Measurements from ENCODE around the gene CPLANE2.

Gene CPLANE2

DNA sequence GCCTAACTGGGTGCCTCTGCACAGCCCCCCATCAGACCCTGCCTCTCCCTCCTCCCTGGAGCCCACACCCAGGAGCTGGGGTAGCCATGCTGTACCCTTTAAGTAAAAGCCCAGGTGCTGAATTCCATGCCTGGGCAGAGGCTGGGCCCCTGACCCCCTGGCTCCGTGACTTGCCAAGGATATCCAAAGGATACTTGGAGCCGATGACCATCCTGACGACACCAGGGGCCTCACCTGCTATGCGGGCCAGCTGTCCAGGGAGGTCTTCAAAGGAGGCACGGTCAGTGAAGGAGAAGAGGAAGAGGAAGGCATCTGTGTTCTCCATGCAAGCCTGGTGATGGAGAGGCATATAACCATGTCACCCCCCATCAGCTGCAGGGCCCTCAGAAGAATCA, 4.7 kb downstream of the CPLANE2 start:
- peaks cover 0 to 25% of the 10 kb centered on the region in 2 experiments; a peak in 1 of 3 replicates for H3K36me3 ChIP-seq (ENCODE audit: control insufficient read depth in 2 of 2, insufficient read depth in 1 of 2, low read length in 2 of 2)
- CTCF ChIA-PET: no interaction called here
- H3K27ac ChIP-seq (ENCODE audit: extremely low read depth, low read depth, low read length): no peak overlapping the region
- POLR2A ChIA-PET: interaction anchor here (0.8 kb wide), 1 partner anchor 131 kb away, joined by 3 read pairs; no protein-coding TSS in a partner anchor
- no peaks in the 10 kb centered on the region for H3K9me3 ChIP-seq (ENCODE audit: control insufficient read depth, insufficient read depth, low read depth, low read length)
- no peak overlapping the region for H3K4me3 ChIP-seq (ENCODE audit: low read depth, low read length)
- TF ChIP-seq, protein P1, sequence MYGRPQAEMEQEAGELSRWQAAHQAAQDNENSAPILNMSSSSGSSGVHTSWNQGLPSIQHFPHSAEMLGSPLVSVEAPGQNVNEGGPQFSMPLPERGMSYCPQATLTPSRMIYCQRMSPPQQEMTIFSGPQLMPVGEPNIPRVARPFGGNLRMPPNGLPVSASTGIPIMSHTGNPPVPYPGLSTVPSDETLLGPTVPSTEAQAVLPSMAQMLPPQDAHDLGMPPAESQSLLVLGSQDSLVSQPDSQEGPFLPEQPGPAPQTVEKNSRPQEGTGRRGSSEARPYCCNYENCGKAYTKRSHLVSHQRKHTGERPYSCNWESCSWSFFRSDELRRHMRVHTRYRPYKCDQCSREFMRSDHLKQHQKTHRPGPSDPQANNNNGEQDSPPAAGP (tag by site-specific recombination; IDR thresholded peaks at IDR 0.05): no peak
- no peak for TF ChIP-seq ZSCAN30 (tag by site-specific recombination; IDR thresholded peaks at IDR 0.05)
- TF ChIP-seq SP3 (tag by site-specific recombination; IDR thresholded peaks at IDR 0.05): no peak
- no peak for TF ChIP-seq EGR2 (tag by site-specific recombination; IDR thresholded peaks at IDR 0.05; ENCODE audit: low read depth)
- TF ChIP-seq ELK4 (IDR thresholded peaks at IDR 0.05; ENCODE audit: borderline replicate concordance, low read depth, low read length): no peak
- TF ChIP-seq, protein P2, sequence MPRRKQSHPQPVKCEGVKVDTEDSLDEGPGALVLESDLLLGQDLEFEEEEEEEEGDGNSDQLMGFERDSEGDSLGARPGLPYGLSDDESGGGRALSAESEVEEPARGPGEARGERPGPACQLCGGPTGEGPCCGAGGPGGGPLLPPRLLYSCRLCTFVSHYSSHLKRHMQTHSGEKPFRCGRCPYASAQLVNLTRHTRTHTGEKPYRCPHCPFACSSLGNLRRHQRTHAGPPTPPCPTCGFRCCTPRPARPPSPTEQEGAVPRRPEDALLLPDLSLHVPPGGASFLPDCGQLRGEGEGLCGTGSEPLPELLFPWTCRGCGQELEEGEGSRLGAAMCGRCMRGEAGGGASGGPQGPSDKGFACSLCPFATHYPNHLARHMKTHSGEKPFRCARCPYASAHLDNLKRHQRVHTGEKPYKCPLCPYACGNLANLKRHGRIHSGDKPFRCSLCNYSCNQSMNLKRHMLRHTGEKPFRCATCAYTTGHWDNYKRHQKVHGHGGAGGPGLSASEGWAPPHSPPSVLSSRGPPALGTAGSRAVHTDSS (tag by site-specific recombination; IDR thresholded peaks at IDR 0.05): no peak
- no peak for TF ChIP-seq ZFP3 (tag by site-specific recombination; IDR thresholded peaks at IDR 0.05; ENCODE audit: low read depth)
- TF ChIP-seq SCRT2 (tag by site-specific recombination; IDR thresholded peaks at IDR 0.05): no peak
- no peak for TF ChIP-seq TCF7L2 (IDR thresholded peaks at IDR 0.05; ENCODE audit: borderline replicate concordance, low read depth, low read length)
- TF ChIP-seq, protein P3, sequence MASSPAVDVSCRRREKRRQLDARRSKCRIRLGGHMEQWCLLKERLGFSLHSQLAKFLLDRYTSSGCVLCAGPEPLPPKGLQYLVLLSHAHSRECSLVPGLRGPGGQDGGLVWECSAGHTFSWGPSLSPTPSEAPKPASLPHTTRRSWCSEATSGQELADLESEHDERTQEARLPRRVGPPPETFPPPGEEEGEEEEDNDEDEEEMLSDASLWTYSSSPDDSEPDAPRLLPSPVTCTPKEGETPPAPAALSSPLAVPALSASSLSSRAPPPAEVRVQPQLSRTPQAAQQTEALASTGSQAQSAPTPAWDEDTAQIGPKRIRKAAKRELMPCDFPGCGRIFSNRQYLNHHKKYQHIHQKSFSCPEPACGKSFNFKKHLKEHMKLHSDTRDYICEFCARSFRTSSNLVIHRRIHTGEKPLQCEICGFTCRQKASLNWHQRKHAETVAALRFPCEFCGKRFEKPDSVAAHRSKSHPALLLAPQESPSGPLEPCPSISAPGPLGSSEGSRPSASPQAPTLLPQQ (tag by site-specific recombination; IDR thresholded peaks at IDR 0.05): no peak
- TF ChIP-seq ZNF555 (tag by site-specific recombination; conservative IDR thresholded peaks at IDR 0.05): no peak
- TF ChIP-seq ZNF157 (tag by site-specific recombination; IDR thresholded peaks at IDR 0.05): no peak
- no peak for TF ChIP-seq ZNF600 (tag by site-specific recombination; IDR thresholded peaks at IDR 0.05)
- TF ChIP-seq ZNF133 (tag by site-specific recombination; IDR thresholded peaks at IDR 0.05): no peak
- TF ChIP-seq ZNF433 (tag by site-specific recombination; IDR thresholded peaks at IDR 0.05; ENCODE audit: low read depth): no peak
- TF ChIP-seq ZNF221 (tag by site-specific recombination; IDR thresholded peaks at IDR 0.05; ENCODE audit: borderline replicate concordance): no peak
- TF ChIP-seq MEIS1 (CRISPR knock-in tag; IDR thresholded peaks at IDR 0.05; ENCODE audit: borderline replicate concordance): no peak
- TF ChIP-seq ZNF138 (tag by site-specific recombination; IDR thresholded peaks at IDR 0.05; ENCODE audit: borderline replicate concordance): no peak
- 0 out of 2 replicates have a peak, but pooled peaks cover 3% of the 10 kb centered on the region for H3K4me1 ChIP-seq (ENCODE audit: control insufficient read depth, insufficient read depth, low read length)

DNA sequence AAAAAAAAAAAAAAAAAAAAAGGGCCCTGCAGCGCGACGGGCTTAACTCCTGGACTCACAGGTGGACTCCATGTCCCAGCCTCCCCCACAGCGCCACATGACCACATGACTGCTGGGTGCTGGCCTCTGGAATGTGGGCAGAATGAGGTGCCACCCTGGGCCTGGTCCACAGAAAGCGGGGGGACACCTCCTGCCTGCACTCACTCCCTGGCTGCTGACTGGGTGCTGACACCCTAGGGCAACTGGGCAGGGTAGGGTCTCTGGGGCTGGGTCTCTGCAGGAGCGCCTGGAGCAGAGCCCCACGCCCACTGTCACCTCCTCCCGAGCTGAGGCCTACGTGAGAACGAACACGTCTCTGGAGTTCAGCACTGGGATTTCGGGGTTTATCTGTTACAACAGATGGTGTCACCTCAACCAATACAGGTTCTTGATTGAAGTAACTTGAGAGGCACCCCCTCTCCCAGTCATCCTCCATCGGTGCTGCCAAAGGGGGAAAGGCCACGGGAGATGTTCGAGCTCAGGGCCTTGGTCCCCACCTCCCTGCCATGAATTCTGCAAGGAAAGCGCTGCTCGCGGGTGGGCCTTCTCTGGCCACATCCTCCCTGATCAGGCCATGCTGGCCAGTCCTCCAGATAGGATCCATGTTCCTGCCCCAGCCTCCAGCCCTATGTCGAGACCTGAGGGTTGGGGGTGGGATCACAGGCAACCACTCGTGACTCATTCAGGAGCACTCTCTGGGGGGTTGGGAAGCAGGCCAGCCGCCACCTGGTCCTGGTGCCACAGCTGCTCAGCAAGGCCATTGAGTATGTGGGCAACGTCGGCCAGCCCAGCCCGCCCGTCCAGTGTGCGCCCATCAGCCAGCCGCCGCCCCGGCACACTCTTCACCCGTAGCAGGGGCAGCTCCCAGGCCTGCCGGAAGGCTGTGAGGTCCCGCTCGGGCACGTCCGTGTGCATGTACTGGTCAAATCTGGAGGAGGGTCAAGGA, 5.4 kb downstream of the CPLANE2 start:
- CTCF ChIA-PET: interaction anchor here (0.6 kb wide), 1 partner anchor 387 kb away, joined by 3 read pairs; no protein-coding TSS in a partner anchor
- H3K4me1 ChIP-seq (ENCODE audit: control insufficient read depth, insufficient read depth, low read length): 0 out of 2 replicates have a peak, but pooled peaks cover 2% of the 10 kb centered on the region

More for the DNA sequence above, 5.4 kb downstream of the CPLANE2 start:
- Histone ChIP-seq H3K36me3 (ENCODE audit: control insufficient read depth in 2 of 2, insufficient read depth in 1 of 2, low read length in 2 of 2) (peaks cover 0 to 25% of the 10 kb centered on the region in 2 experiments; a peak in 1 of 3 replicates), H3K9me3 (ENCODE audit: control insufficient read depth, insufficient read depth, low read depth, low read length) (no peaks in the 10 kb centered on the region), H3K4me3 (ENCODE audit: low read depth, low read length) (no peak overlapping the region), H3K27ac (ENCODE audit: extremely low read depth, low read depth, low read length) (no peak overlapping the region)
- TF ChIP-seq ZNF211 (tag by site-specific recombination; IDR thresholded peaks at IDR 0.05; ENCODE audit: low read depth) (no peak), ZXDB (tag by site-specific recombination; IDR thresholded peaks at IDR 0.05) (no peak), SCRT2 (tag by site-specific recombination; IDR thresholded peaks at IDR 0.05) (no peak), ZFP37 (tag by site-specific recombination; IDR thresholded peaks at IDR 0.05) (no peak), ZNF529 (tag by site-specific recombination; IDR thresholded peaks at IDR 0.05; ENCODE audit: insufficient replicate concordance) (no peak), PRDM6 (tag by site-specific recombination; IDR thresholded peaks at IDR 0.05) (no peak), ZIC2 (tag by site-specific recombination; IDR thresholded peaks at IDR 0.05) (0 out of 2 replicates have a peak, but pooled peaks have one; percentile 7)
- POLR2A ChIA-PET: interaction anchor here (0.5 to 0.8 kb wide), 3 partner anchors 25 to 164 kb away, joined by 3 read pairs; no protein-coding TSS in a partner anchor
